Stimulated activated CD8-positive, alpha-beta memory T cell treated with anti-CD3 and anti-CD28 coated beads, Interleukin-7, amount 100 ng/mL, for 4 hours (primary cell): ENCODE results near the gene ZFHX3.
"Not testable (repeated sequence)": the region's sequence is repeated elsewhere in the genome, so short reads cannot be mapped to it uniquely, and the experiment has no call there.

Source experiments
- DNase-seq, 2 donors: peaks; one replicate each; pipeline ENCODE4 v3.0.0-alpha.2; 2020; ENCODE audit warnings: low read depth in 2 of 2

ZFHX3 gene

GRCh38 chr16:73000020-73000906 is 47.7 kb downstream of the ZFHX3 start:
- DNase-seq, result no peak

GRCh38 chr16:72999541-73000019 is 48.3 kb downstream of the ZFHX3 start:
- DNase-seq, result no peak

- DNase-seq, result no peak
Measured at GRCh38 chr16:72997141-72997542, 50.8 kb downstream of the ZFHX3 start.

- no peak for DNase-seq
Measured at GRCh38 chr16:72996291-72997062, 51.5 kb downstream of the ZFHX3 start.

GRCh38 chr16:72995882-72996270 is 52.1 kb downstream of the ZFHX3 start:
- not testable (repeated sequence) for DNase-seq

GRCh38 chr16:72995151-72995881 is 52.6 kb downstream of the ZFHX3 start:
- DNase-seq, result no peak

- no peak for DNase-seq
Measured at GRCh38 chr16:72992142-72992601, 55.8 kb downstream of the ZFHX3 start.

- DNase-seq, result no peak
Measured at GRCh38 chr16:72991644-72992043, 56.3 kb downstream of the ZFHX3 start.

- no peak for DNase-seq
Measured at GRCh38 chr16:72991211-72991610, 56.7 kb downstream of the ZFHX3 start.

GRCh38 chr16:72990571-72990970 is 57.4 kb downstream of the ZFHX3 start:
- DNase-seq, result no peak

- no peak for DNase-seq
Measured at GRCh38 chr16:72989579-72990551, 58.1 kb downstream of the ZFHX3 start.

- DNase-seq, result not testable (repeated sequence)
Measured at GRCh38 chr16:72989203-72989578, 58.7 kb downstream of the ZFHX3 start.

- DNase-seq, result no peak
Measured at GRCh38 chr16:72988569-72988968, 59.4 kb downstream of the ZFHX3 start.

- no peak for DNase-seq
Measured at GRCh38 chr16:72987480-72987901, 60.4 kb downstream of the ZFHX3 start.

- DNase-seq, result no peak
Measured at GRCh38 chr16:72985995-72986394, 61.9 kb downstream of the ZFHX3 start.

- no peak for DNase-seq
Measured at GRCh38 chr16:72985148-72985941, 62.6 kb downstream of the ZFHX3 start.

GRCh38 chr16:72983728-72984350 is 64.1 kb downstream of the ZFHX3 start:
- no peak for DNase-seq

- DNase-seq, result no peak
Measured at GRCh38 chr16:72983241-72983640, 64.7 kb downstream of the ZFHX3 start.

- no peak for DNase-seq
Measured at GRCh38 chr16:72979974-72980373, 68.0 kb downstream of the ZFHX3 start.
